Loucy (cell line): ENCODE results near the gene CAPN11.

ENCODE experiments used
- H2AFZ ChIP-seq: fragments of 200-600 bp; sonication (generic); 2 replicates; pipeline ENCODE4 v1.6.0; 2016; ENCODE audit warnings: antibody characterized with exemption, mild to moderate bottlenecking, low read length, moderate library complexity
- H3F3A ChIP-seq: fragments of 200-600 bp; 2 replicates; pipeline ENCODE4 v1.6.0; 2016; ENCODE audit warnings: antibody characterized with exemption, low read depth, mild to moderate bottlenecking
- H3K27me3 ChIP-seq: fragments of 200-600 bp; sonication (generic); 2 replicates; pipeline ENCODE4 v1.6.1; 2014; ENCODE audit warnings: low read length, mild to moderate bottlenecking; ENCODE audit not compliant: insufficient read depth, poor library complexity, severe bottlenecking
- H3K36me3 ChIP-seq: fragments of 200-600 bp; sonication (generic); 2 replicates; pipeline ENCODE4 v1.6.1; 2016; ENCODE audit warnings: low read length; ENCODE audit not compliant: insufficient read depth
- H3K4me1 ChIP-seq: fragments of 200-600 bp; sonication (generic); 2 replicates; pipeline ENCODE4 v1.5.1; 2014; ENCODE audit warnings: low read length, mild to moderate bottlenecking; ENCODE audit not compliant: insufficient read depth, poor library complexity, severe bottlenecking
- H3K4me2 ChIP-seq: fragments of 200-600 bp; sonication (generic); 2 replicates; pipeline ENCODE4 v1.6.0; 2014; ENCODE audit warnings: antibody characterized with exemption, low read length, low read depth, mild to moderate bottlenecking; ENCODE audit not compliant: poor library complexity, severe bottlenecking
- H3K4me3 ChIP-seq: fragments of 200-600 bp; sonication (generic); 2 replicates; pipeline ENCODE4 v1.5.1; 2014; ENCODE audit warnings: low read length, mild to moderate bottlenecking, mixed read lengths; ENCODE audit not compliant: poor library complexity, severe bottlenecking
- H3K79me2 ChIP-seq: fragments of 200-600 bp; sonication (generic); 2 replicates; pipeline ENCODE4 v1.6.1; 2014; ENCODE audit warnings: low read length; ENCODE audit not compliant: insufficient read depth
- H3K9ac ChIP-seq: fragments of 200-600 bp; sonication (generic); 2 replicates; pipeline ENCODE4 v1.6.0; 2014; ENCODE audit warnings: mild to moderate bottlenecking, low read depth, low read length, moderate library complexity; ENCODE audit not compliant: poor library complexity, severe bottlenecking
- H3K9me2 ChIP-seq: fragments of 200-600 bp; sonication (generic); replicated peaks from 2 replicates; pipeline ENCODE4 v1.6.1; 2016; ENCODE audit warnings: low read depth, low read length, mixed read lengths
- H3K9me3 ChIP-seq: fragments of 200-600 bp; sonication (generic); 2 replicates; pipeline ENCODE4 v1.6.1; 2014; ENCODE audit warnings: mild to moderate bottlenecking, antibody characterized with exemption, low read length, low read depth; ENCODE audit not compliant: insufficient read depth
- H4K20me1 ChIP-seq: fragments of 200-600 bp; sonication (generic); 2 replicates; pipeline ENCODE4 v1.6.0; 2014; ENCODE audit warnings: antibody characterized with exemption, low read length, mild to moderate bottlenecking; ENCODE audit not compliant: insufficient read depth, poor library complexity, severe bottlenecking
- CTCF ChIP-seq: fragments of 200-600 bp; sonication (generic); conservative IDR thresholded peaks from 2 replicates; pipeline ENCODE4 v1.5.1; 2014; ENCODE audit warnings: mild to moderate bottlenecking, antibody characterized with exemption, low read length
- EZH2phosphoT487 ChIP-seq: fragments of 200-600 bp; IDR thresholded peaks from 2 replicates; pipeline ENCODE4 v1.6.1; 2018; ENCODE audit warnings: antibody characterized with exemption, mild to moderate bottlenecking, moderate library complexity, borderline replicate concordance

Gene CAPN11

GRCh38 chr6:44135173-44135758, 23.4 kb upstream of the CAPN11 start:
- H4K20me1 ChIP-seq: no peaks in the 10 kb centered on the region
- H3K79me2 ChIP-seq: no peaks in the 10 kb centered on the region
- H3K36me3 ChIP-seq: no peaks in the 10 kb centered on the region
- no peak overlapping the region for H3K4me3 ChIP-seq
- H2AFZ ChIP-seq: no peak overlapping the region
- H3K9me3 ChIP-seq: no peaks in the 10 kb centered on the region
- H3K27me3 ChIP-seq: no peaks in the 10 kb centered on the region
- H3K4me2 ChIP-seq: no peak overlapping the region
- H3F3A ChIP-seq: no peaks in the 10 kb centered on the region
- TF ChIP-seq EZH2phosphoT487 (no peak), CTCF (no peak)
- H3K9me2 ChIP-seq: no peaks in the 10 kb centered on the region
- no peak overlapping the region for H3K9ac ChIP-seq
- H3K4me1 ChIP-seq: no peaks in the 10 kb centered on the region

GRCh38 chr6:44135875-44136274, 22.7 kb upstream of the CAPN11 start:
- H3K36me3 ChIP-seq: no peaks in the 10 kb centered on the region
- H3F3A ChIP-seq: no peaks in the 10 kb centered on the region
- no peaks in the 10 kb centered on the region for H3K27me3 ChIP-seq
- no peaks in the 10 kb centered on the region for H3K9me3 ChIP-seq
- no peak overlapping the region for H3K9ac ChIP-seq
- no peak overlapping the region for H3K4me2 ChIP-seq
- no peak overlapping the region for H3K4me3 ChIP-seq
- H3K79me2 ChIP-seq: no peaks in the 10 kb centered on the region
- TF ChIP-seq EZH2phosphoT487 (no peak), CTCF (no peak; the same call in 1 of the 2 replicates)
- H4K20me1 ChIP-seq: no peaks in the 10 kb centered on the region
- H2AFZ ChIP-seq: no peak overlapping the region
- no peaks in the 10 kb centered on the region for H3K4me1 ChIP-seq
- no peaks in the 10 kb centered on the region for H3K9me2 ChIP-seq

- Histone ChIP-seq H3K79me2 (no peaks in the 10 kb centered on the region), H4K20me1 (no peaks in the 10 kb centered on the region), H3K9me3 (no peaks in the 10 kb centered on the region), H3K9me2 (no peaks in the 10 kb centered on the region), H3K4me2 (no peak overlapping the region), H3K36me3 (no peaks in the 10 kb centered on the region), H3K9ac (no peak overlapping the region), H2AFZ (no peak overlapping the region), H3K27me3 (no peaks in the 10 kb centered on the region), H3K4me3 (no peak overlapping the region), H3F3A (no peaks in the 10 kb centered on the region), H3K4me1 (no peaks in the 10 kb centered on the region)
- no peak for TF ChIP-seq CTCF
- no peak for TF ChIP-seq EZH2phosphoT487
Measured at GRCh38 chr6:44138717-44139350, 19.8 kb upstream of the CAPN11 start.
